NCI-H748 (cell line): Measurements from ENCODE around the gene UNC119.
"Not testable (repeated sequence)": the region's sequence is repeated elsewhere in the genome, so short reads cannot be mapped to it uniquely, and the experiment has no call there.

Source experiments
- DNase-seq: peaks from one replicate; lab custom pipeline; 2025; ENCODE audit not compliant: unreplicated experiment; lab: John Stamatoyannopoulos, UW

UNC119 gene

GRCh38 chr17:28523876-28524275, 28.5 kb downstream of the UNC119 start:
- no peak for DNase-seq

- no peak for DNase-seq
Observed at GRCh38 chr17:28523186-28523585, 29.2 kb downstream of the UNC119 start.

GRCh38 chr17:28522281-28522680, 30.1 kb downstream of the UNC119 start:
- not testable (repeated sequence) for DNase-seq

GRCh38 chr17:28521311-28522085, 30.9 kb downstream of the UNC119 start:
- no peak for DNase-seq

GRCh38 chr17:28520687-28521086, 31.7 kb downstream of the UNC119 start:
- DNase-seq = no peak

- no peak for DNase-seq
Observed at GRCh38 chr17:28519236-28519635, 33.2 kb downstream of the UNC119 start.

- DNase-seq = no peak
Observed at GRCh38 chr17:28518578-28518977, 33.8 kb downstream of the UNC119 start.

GRCh38 chr17:28518132-28518531, 34.3 kb downstream of the UNC119 start:
- DNase-seq = no peak

- DNase-seq = no peak
Observed at GRCh38 chr17:28515518-28515917, 36.9 kb downstream of the UNC119 start.

GRCh38 chr17:28514561-28515002, 37.8 kb downstream of the UNC119 start:
- peak; percentile 37 for DNase-seq

GRCh38 chr17:28513476-28513875, 38.9 kb downstream of the UNC119 start:
- DNase-seq = no peak

- no peak for DNase-seq
Observed at GRCh38 chr17:28511858-28512461, 40.5 kb downstream of the UNC119 start.

GRCh38 chr17:28509789-28510188, 42.6 kb downstream of the UNC119 start:
- DNase-seq = no peak

GRCh38 chr17:28508211-28508724, 44.2 kb downstream of the UNC119 start:
- no peak for DNase-seq

GRCh38 chr17:28507567-28508203, 44.7 kb downstream of the UNC119 start:
- no peak for DNase-seq

GRCh38 chr17:28506763-28507487, 45.5 kb downstream of the UNC119 start:
- no peak for DNase-seq

GRCh38 chr17:28505986-28506665, 46.3 kb downstream of the UNC119 start, which contains the start of gene FOXN1:
TSS of gene FOXN1 (plus strand) at chr17:28506348. CDS start at chr17:28523970, 17,622 bp downstream.
- DNase-seq = no peak

GRCh38 chr17:28503420-28503819, 49.0 kb downstream of the UNC119 start:
- no peak for DNase-seq

- DNase-seq = no peak
Observed at GRCh38 chr17:28501421-28502284, 50.8 kb downstream of the UNC119 start.
